BJ (cell line): Measurements from ENCODE around the gene ZNF765. TPM values are rescaled to one million over a fixed set of nuclear protein-coding genes. Genes with fewer than 3 reads are reported as not detected.
A peak's percentile ranks its signal among the peaks of the same experiment; 100 is the strongest.
"Not testable (repeated sequence)": the region's sequence is repeated elsewhere in the genome, so short reads cannot be mapped to it uniquely, and the experiment has no call there.

ENCODE experiments used
- CTCF ChIA-PET: fragments of 350-600 bp; formaldehyde crosslinking; extraction: SDS; loops from one replicate; lab custom pipeline; 2021; ENCODE audit warnings: antibody characterized with exemption, inconsistent platforms; lab: Yijun Ruan, JAX
- POLR2A ChIA-PET: fragments of 300-600 bp; sonication (Branson Sonifier 250); formaldehyde crosslinking; extraction: SDS; loops from one replicate; lab custom pipeline; 2021; ENCODE audit warnings: antibody characterized with exemption; lab: Charles Lee
- DNase-seq: peaks from one replicate; pipeline ENCODE4 v3.0.0-alpha.2; 2011; ENCODE audit warnings: low read depth
- H3K27me3 ChIP-seq: 2 replicates; pipeline ENCODE4 v1.6.0; 2011; ENCODE audit warnings: low read length; ENCODE audit not compliant: control insufficient read depth, insufficient read depth
- H3K36me3 ChIP-seq: 2 replicates; pipeline ENCODE4 v1.5.1; 2011; ENCODE audit warnings: low read length; ENCODE audit not compliant: control insufficient read depth, insufficient read depth
- H3K4me3 ChIP-seq: 2 replicates; pipeline ENCODE4 v1.5.1; 2011; ENCODE audit warnings: low read depth, mild to moderate bottlenecking, control low read depth, low read length
- CTCF ChIP-seq: IDR thresholded peaks from 2 replicates; pipeline ENCODE4 v1.5.1; 2011; ENCODE audit warnings: low read depth, mild to moderate bottlenecking, control low read depth, inconsistent platforms, low read length, moderate library complexity; ENCODE audit not compliant: insufficient read depth
- polyA plus RNA-seq: library from polyadenylated mRNA; depleted of rRNA; stranded (reverse); fragments of >200 nt; gene quantifications from 2 replicates; pipeline ENCODE4 v1.2.3, GENCODE V29; 2011

Gene ZNF765
- polyA plus RNA-seq, 1 experiment: 2.9 TPM

DNA sequence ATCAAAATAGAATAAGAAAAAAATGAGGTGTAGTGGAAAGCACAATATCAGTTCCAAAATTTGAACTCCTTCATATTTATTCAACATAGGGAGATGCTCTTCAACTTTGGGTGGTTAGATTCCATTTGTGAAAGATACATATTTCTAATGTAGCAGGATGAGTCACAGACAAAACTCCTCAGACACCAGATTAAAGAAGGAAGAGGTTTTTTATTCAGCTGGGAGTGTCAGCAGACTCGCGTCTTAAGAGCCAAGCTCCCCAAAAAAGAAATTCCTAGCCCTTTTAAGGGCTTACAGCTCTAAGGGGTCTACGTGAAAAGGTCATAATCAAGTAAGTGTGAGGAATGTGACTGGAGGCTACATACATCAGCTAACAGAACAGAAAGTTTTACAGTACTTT, 6.8 kb upstream of the ZNF765 start:
- no peak for TF ChIP-seq CTCF
- H3K27me3 ChIP-seq: no peaks in the 10 kb centered on the region
- ChIA-PET POLR2A (no interaction called here), CTCF (no interaction called here)
- no peaks in the 10 kb centered on the region for H3K36me3 ChIP-seq
- no peak overlapping the region for H3K4me3 ChIP-seq
- no peak for DNase-seq

GRCh38 chr19:53388904-53389303, 6.0 kb upstream of the ZNF765 start:
- no peak overlapping the region for H3K4me3 ChIP-seq
- CTCF ChIA-PET: no interaction called here
- no peaks in the 10 kb centered on the region for H3K36me3 ChIP-seq
- POLR2A ChIA-PET: no interaction called here
- TF ChIP-seq CTCF: no peak
- no peak for DNase-seq
- H3K27me3 ChIP-seq: no peaks in the 10 kb centered on the region

GRCh38 chr19:53389571-53389970, 5.4 kb upstream of the ZNF765 start:
- no peaks in the 10 kb centered on the region for H3K36me3 ChIP-seq
- no peak for TF ChIP-seq CTCF
- ChIA-PET CTCF (no interaction called here), POLR2A (no interaction called here)
- H3K27me3 ChIP-seq: no peaks in the 10 kb centered on the region
- H3K4me3 ChIP-seq: no peak overlapping the region
- DNase-seq: no peak

- POLR2A ChIA-PET: no interaction called here
- TF ChIP-seq CTCF: no peak
- no peak overlapping the region for H3K4me3 ChIP-seq
- CTCF ChIA-PET: no interaction called here
- H3K36me3 ChIP-seq: no peaks in the 10 kb centered on the region
- no peaks in the 10 kb centered on the region for H3K27me3 ChIP-seq
- no peak for DNase-seq
Measured at GRCh38 chr19:53389978-53390377, 5.0 kb upstream of the ZNF765 start.

GRCh38 chr19:53394522-53394973, 401 bp upstream of the ZNF765 start:
- Histone ChIP-seq H3K27me3 (no peaks in the 10 kb centered on the region), H3K36me3 (peaks cover 3% of the 10 kb centered on the region; the same call in 1 of the 2 replicates), H3K4me3 (peak overlapping the region; percentile 83)
- TF ChIP-seq CTCF: no peak
- CTCF ChIA-PET: interaction anchor here (0.7 to 2.0 kb wide), 3 partner anchors 8 to 199 kb away, joined by 3 to 8 read pairs (median 4); no protein-coding TSS in a partner anchor
- POLR2A ChIA-PET: no interaction called here
- DNase-seq: peak; percentile 9

DNA sequence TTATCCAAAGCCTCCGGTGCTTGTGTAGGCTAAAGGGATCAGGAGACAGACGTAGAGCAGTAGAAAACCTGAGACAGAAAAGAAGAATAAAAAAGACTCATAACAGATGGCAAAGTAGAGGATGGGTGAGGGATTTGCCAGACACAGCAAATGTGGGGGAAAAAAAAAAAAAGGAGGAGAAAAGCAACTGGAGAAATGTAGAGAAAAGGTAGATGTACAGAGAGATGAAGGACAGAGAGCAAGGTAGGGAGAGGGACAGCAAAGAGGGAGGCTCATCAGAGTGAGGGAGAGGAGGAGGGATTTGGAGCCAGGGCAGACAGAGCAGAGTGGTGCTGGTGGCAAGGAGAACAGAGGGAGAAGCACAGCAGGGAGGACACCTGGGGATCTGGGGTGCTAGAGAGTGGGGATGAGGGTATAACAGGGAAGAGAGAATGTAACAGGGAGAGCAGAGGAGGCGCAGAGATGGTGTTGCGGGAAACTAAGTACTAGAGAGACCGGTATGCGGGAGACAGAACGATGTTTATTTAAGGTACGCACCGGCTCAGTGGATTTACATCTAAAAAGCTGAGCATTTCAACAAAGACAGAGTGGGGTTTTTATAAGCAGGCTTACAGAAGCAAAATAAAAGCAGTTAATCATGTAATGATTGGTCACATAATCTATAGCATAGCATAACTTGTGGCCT, 1.0 kb downstream of the ZNF765 start:
- H3K36me3 ChIP-seq, H3K27me3 ChIP-seq, POLR2A ChIA-PET, DNase-seq: not testable (repeated sequence)
- CTCF ChIA-PET: interaction anchor here (0.6 to 1.4 kb wide), 2 partner anchors 10 to 37 kb away, joined by 4 read pairs; no protein-coding TSS in a partner anchor
- H3K4me3 ChIP-seq: peak overlapping the region; percentile 83
